ENCODE data around the gene STK10. TPM values are rescaled to one million over a fixed set of nuclear protein-coding genes. Genes with fewer than 3 reads are reported as not detected.

Gene STK10
- total RNA-seq, 3 donors from 2014 or later, result 22.7 to 36.3 (median 29.9) TPM

DNA sequence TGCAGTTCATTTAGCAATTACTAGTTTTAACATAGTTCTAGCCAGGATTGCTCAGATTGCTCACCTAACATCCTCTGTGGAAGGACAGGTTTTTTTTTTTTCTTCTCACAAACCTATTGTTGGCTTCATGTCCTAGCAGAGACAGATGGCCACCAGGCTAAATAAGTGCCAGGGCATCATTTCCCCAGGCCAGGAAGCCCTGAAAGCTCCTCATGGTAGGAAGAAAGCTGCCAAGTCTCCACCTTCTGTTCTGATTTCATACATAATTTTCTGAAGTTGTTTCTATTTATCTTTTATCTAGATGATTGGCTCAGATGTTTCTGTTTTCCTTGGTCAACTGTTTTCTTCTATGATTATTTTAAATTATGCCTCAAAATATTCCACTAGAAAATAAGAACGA is 37.0 kb upstream of the STK10 start:
- DNase-seq (no peak), ATAC-seq (no peak)
- Histone ChIP-seq H3K36me3 (ENCODE audit: low read depth) (no peaks in the 10 kb centered on the region), H3K4me1 (ENCODE audit: low read depth) (no peaks in the 10 kb centered on the region), H3K4me3 (no peak overlapping the region), H3K9me3 (no peaks in the 10 kb centered on the region)
- TF ChIP-seq, protein P1, sequence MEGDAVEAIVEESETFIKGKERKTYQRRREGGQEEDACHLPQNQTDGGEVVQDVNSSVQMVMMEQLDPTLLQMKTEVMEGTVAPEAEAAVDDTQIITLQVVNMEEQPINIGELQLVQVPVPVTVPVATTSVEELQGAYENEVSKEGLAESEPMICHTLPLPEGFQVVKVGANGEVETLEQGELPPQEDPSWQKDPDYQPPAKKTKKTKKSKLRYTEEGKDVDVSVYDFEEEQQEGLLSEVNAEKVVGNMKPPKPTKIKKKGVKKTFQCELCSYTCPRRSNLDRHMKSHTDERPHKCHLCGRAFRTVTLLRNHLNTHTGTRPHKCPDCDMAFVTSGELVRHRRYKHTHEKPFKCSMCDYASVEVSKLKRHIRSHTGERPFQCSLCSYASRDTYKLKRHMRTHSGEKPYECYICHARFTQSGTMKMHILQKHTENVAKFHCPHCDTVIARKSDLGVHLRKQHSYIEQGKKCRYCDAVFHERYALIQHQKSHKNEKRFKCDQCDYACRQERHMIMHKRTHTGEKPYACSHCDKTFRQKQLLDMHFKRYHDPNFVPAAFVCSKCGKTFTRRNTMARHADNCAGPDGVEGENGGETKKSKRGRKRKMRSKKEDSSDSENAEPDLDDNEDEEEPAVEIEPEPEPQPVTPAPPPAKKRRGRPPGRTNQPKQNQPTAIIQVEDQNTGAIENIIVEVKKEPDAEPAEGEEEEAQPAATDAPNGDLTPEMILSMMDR (IDR thresholded peaks at IDR 0.05), result no peak
- intact Hi-C loops (cut with DNase I, micrococcal nuclease), result no loop called here

- intact Hi-C loops (cut with DNase I, micrococcal nuclease), result no loop called here
- TF ChIP-seq, protein P1 (IDR thresholded peaks at IDR 0.05), result no peak
- Histone ChIP-seq H3K36me3 (ENCODE audit: low read depth) (no peaks in the 10 kb centered on the region), H3K9me3 (no peaks in the 10 kb centered on the region), H3K4me1 (ENCODE audit: low read depth) (no peaks in the 10 kb centered on the region), H3K4me3 (no peak overlapping the region)
- ATAC-seq, result no peak
- DNase-seq, result no peak
These were observed 36.2 kb upstream of the STK10 start for GRCh38 chr5:172223901-172224873.

DNA sequence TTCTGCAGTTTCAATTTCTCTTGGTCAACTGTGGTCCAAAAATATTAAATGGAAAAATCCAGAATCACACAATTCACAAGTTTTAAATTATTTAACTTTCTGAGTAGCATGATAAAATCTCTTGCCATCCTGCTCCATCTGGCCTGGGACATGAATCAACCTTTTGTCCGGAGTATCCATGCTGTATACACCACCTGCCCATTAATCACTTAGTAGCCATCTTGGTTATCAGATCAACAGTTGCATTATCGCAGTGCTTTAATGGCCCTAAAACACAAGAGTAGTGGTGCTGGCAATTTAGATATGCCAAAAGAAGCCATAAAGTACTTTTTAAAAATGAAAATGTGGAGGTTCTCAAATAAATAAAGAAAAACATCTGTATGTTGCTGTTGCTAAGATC is 31.3 kb upstream of the STK10 start:
- Histone ChIP-seq H3K4me1 (ENCODE audit: low read depth) (no peaks in the 10 kb centered on the region), H3K9me3 (no peaks in the 10 kb centered on the region), H3K36me3 (ENCODE audit: low read depth) (no peaks in the 10 kb centered on the region), H3K4me3 (no peak overlapping the region)
- ATAC-seq (no peak), DNase-seq (no peak)
- intact Hi-C loops (cut with DNase I, micrococcal nuclease), result no loop called here
- TF ChIP-seq, protein P1 (IDR thresholded peaks at IDR 0.05), result no peak

GRCh38 chr5:172216345-172216744 is 28.3 kb upstream of the STK10 start:
- Histone ChIP-seq H3K9me3 (no peaks in the 10 kb centered on the region), H3K4me1 (ENCODE audit: low read depth) (no peaks in the 10 kb centered on the region), H3K36me3 (ENCODE audit: low read depth) (no peaks in the 10 kb centered on the region), H3K4me3 (no peak overlapping the region)
- intact Hi-C loops (cut with DNase I, micrococcal nuclease), result no loop called here
- ATAC-seq (no peak), DNase-seq (no peak)
- TF ChIP-seq, protein P1 (IDR thresholded peaks at IDR 0.05), result no peak

DNA sequence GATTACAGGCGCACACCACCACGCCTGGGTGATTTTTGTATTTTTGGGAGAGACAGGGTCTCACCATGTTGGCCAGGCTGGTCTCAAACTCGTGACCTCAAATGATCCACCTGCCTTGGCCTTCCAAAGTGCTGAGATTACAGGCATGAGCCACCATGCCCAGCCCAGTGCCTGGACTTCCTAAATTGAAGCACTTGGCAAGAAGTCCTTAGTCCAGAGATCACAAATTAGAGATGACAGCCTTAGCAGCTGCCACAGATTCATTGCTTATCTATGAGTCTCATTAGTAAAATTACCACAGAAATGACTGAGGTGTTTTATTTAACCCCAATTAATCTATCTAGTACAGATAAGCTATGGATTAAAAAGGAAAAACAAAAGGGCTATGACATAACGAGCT is 25.1 kb upstream of the STK10 start:
- H3K4me3 ChIP-seq, result no peak overlapping the region
- no peaks in the 10 kb centered on the region for H3K9me3 ChIP-seq
- H3K36me3 ChIP-seq (ENCODE audit: low read depth), result no peaks in the 10 kb centered on the region
- ATAC-seq, result no peak
- intact Hi-C loops (cut with DNase I, micrococcal nuclease), result no loop called here
- TF ChIP-seq, protein P1 (IDR thresholded peaks at IDR 0.05), result no peak
- H3K4me1 ChIP-seq (ENCODE audit: low read depth), result no peaks in the 10 kb centered on the region
- no peak for DNase-seq

Data from mucosa of descending colon (tissue), 3 donors.